Breast epithelium (tissue), 3 donors: ENCODE measurements around the gene SEPTIN8.

Source experiments
- POLR2AphosphoS5 ChIP-seq, 3 donors: sonication (generic); formaldehyde crosslinking; IDR thresholded peaks; one replicate each; pipeline ENCODE4 v1.6.1; 2017; ENCODE audit warnings: antibody characterized with exemption in 3 of 3
- TF ChIP-seq, protein P1 (sequence below), 3 donors: fragments of 450-650 bp; IDR thresholded peaks; one replicate each; pipeline ENCODE4 v1.5.1; 2016 to 2017; ENCODE audit warnings: antibody characterized with exemption in 3 of 3, mild to moderate bottlenecking in 3 of 3, moderate library complexity in 3 of 3

DNA sequence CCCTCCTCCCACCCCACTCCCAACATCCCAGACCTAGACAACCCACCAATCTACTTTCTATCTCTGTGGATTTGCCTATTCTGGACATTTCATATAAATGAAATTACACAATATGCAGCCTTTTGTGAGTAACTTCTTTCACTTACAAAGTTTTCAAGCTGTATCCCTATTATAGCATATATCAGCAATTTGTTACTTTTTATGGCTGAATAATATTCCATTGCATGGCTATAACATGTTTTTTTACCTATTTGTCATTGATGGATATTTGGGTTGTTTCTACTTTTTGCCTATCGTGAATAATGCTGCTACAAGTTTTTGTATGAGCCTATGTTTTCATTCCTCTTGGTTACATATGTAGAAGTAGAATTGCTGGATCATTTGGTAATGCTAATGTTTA is 37.8 kb downstream of the SEPTIN8 start:
- TF ChIP-seq, protein P1, sequence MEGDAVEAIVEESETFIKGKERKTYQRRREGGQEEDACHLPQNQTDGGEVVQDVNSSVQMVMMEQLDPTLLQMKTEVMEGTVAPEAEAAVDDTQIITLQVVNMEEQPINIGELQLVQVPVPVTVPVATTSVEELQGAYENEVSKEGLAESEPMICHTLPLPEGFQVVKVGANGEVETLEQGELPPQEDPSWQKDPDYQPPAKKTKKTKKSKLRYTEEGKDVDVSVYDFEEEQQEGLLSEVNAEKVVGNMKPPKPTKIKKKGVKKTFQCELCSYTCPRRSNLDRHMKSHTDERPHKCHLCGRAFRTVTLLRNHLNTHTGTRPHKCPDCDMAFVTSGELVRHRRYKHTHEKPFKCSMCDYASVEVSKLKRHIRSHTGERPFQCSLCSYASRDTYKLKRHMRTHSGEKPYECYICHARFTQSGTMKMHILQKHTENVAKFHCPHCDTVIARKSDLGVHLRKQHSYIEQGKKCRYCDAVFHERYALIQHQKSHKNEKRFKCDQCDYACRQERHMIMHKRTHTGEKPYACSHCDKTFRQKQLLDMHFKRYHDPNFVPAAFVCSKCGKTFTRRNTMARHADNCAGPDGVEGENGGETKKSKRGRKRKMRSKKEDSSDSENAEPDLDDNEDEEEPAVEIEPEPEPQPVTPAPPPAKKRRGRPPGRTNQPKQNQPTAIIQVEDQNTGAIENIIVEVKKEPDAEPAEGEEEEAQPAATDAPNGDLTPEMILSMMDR (IDR thresholded peaks at IDR 0.05), result no peak
- no peak for TF ChIP-seq POLR2AphosphoS5 (IDR thresholded peaks at IDR 0.05)
